IPS-18a (cell line): Measurements from ENCODE around the gene TLR9.

ENCODE experiments used
- H3K27ac ChIP-seq: one replicate; pipeline ENCODE4 v1.5.1; 2013; ENCODE audit warnings: low read length
- H3K27me3 ChIP-seq: one replicate; pipeline ENCODE4 v1.6.1; 2013; ENCODE audit warnings: mild to moderate bottlenecking, low read length; ENCODE audit not compliant: control insufficient read depth, insufficient read depth
- H3K36me3 ChIP-seq: one replicate; pipeline ENCODE4 v1.6.1; 2013; ENCODE audit warnings: low read depth, low read length; ENCODE audit not compliant: control insufficient read depth
- H3K4me1 ChIP-seq: one replicate; pipeline ENCODE4 v1.6.1; 2013; ENCODE audit warnings: low read depth, low read length; ENCODE audit not compliant: control insufficient read depth
- H3K4me3 ChIP-seq: one replicate; pipeline ENCODE4 v1.5.1; 2013; ENCODE audit warnings: low read length
- H3K9ac ChIP-seq: one replicate; pipeline ENCODE4 v1.6.1; 2013; ENCODE audit warnings: mild to moderate bottlenecking, low read length, moderate library complexity
- H3K9me3 ChIP-seq: one replicate; pipeline ENCODE4 v1.6.1; 2013; ENCODE audit warnings: low read depth, low read length; ENCODE audit not compliant: control insufficient read depth

Gene TLR9

GRCh38 chr3:52195291-52195597, 30.2 kb downstream of the TLR9 start:
- no peaks in the 10 kb centered on the region for H3K27me3 ChIP-seq
- peaks cover 6% of the 10 kb centered on the region for H3K4me1 ChIP-seq
- H3K9me3 ChIP-seq = no peaks in the 10 kb centered on the region
- H3K4me3 ChIP-seq = no peak overlapping the region
- peaks cover 2% of the 10 kb centered on the region for H3K36me3 ChIP-seq
- H3K27ac ChIP-seq = no peak overlapping the region
- H3K9ac ChIP-seq = no peak overlapping the region

DNA sequence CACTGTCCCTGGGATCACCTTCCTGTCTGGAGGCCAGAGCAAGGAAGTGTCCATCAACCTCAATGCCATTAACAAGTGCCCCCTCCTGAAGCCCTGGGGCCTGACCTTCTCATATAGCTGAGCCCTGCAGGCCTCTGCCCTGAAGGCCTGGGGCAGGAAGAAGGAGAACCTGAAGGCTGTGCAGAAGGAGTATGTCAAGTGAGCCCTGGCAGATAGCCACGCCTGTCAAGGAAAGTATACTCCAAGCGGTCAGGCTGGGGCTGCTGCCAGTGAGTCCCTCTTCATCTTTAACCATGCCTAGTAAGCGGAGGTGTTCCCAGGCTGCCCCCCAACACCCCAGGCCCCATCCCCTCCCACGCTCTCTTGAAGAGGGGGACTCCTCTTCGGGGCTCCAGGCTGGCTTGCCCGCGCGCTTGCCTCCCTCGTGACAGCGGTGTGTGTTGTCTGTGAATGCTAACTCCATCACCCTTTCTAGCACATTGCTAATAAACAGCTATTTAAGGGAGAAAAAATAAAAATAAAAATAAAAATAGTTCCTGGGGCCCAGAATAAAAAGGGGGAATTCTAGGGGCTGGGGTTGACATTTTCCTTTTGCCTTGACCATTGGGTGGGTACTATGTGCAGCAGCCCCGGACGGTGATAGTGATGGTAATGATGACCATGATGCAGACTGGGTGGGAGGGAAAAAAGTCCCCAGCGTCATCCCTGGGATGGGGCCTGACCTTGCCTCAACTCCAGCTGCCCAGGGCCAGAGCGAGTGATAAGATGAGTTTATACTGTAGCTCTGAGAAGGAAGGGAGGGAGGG, 30.8 kb downstream of the TLR9 start:
- no peaks in the 10 kb centered on the region for H3K9me3 ChIP-seq
- no peak overlapping the region for H3K4me3 ChIP-seq
- H3K9ac ChIP-seq = no peak overlapping the region
- no peaks in the 10 kb centered on the region for H3K36me3 ChIP-seq
- no peaks in the 10 kb centered on the region for H3K27me3 ChIP-seq
- H3K4me1 ChIP-seq = peaks cover 6% of the 10 kb centered on the region
- no peak overlapping the region for H3K27ac ChIP-seq

DNA sequence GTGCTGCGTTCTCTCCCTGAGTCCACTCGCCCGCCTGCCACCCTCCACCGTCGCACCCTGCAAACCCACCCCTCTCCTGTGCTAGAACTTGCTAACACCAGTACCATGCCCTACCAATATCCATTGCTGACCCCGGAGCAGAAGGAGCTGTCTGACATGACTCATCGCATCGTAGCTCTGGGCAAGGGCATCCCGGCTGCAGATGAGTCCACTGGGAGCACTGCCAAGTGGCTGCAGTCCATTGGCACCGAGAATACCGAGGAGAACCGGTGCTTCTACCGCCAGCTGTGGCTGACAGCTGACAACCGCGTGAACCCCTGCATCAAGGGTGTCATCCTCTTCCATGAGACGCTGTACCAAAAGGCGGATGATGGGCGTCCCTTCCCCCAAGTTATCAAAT, 32.4 kb downstream of the TLR9 start:
- H3K9ac ChIP-seq = no peak overlapping the region
- H3K27ac ChIP-seq = no peak overlapping the region
- no peaks in the 10 kb centered on the region for H3K36me3 ChIP-seq
- H3K4me3 ChIP-seq = no peak overlapping the region
- H3K27me3 ChIP-seq = no peaks in the 10 kb centered on the region
- no peaks in the 10 kb centered on the region for H3K9me3 ChIP-seq
- H3K4me1 ChIP-seq = peaks cover 6% of the 10 kb centered on the region

DNA sequence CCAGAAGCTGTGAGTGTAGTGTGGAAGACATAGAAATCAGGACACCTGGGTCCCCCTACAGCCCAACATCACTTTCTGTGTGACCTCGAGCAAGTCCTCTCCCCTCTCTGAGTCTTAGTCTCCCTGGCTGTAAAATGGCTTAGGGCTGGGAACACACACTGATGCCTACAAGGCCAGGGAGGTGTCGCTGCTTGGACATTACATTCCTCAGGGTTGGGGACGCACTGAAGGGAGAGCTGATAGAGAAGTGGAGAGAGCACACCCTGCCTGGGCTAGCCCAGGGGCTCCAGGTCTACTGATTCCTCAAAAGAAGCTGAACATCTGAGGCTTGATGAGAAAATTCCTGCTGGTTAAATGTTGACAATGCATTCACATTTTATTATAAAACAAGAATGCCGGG, 33.8 kb downstream of the TLR9 start:
- no peak overlapping the region for H3K4me3 ChIP-seq
- no peaks in the 10 kb centered on the region for H3K4me1 ChIP-seq
- H3K9me3 ChIP-seq = no peaks in the 10 kb centered on the region
- no peaks in the 10 kb centered on the region for H3K36me3 ChIP-seq
- no peaks in the 10 kb centered on the region for H3K27me3 ChIP-seq
- H3K27ac ChIP-seq = no peak overlapping the region
- H3K9ac ChIP-seq = no peak overlapping the region

DNA sequence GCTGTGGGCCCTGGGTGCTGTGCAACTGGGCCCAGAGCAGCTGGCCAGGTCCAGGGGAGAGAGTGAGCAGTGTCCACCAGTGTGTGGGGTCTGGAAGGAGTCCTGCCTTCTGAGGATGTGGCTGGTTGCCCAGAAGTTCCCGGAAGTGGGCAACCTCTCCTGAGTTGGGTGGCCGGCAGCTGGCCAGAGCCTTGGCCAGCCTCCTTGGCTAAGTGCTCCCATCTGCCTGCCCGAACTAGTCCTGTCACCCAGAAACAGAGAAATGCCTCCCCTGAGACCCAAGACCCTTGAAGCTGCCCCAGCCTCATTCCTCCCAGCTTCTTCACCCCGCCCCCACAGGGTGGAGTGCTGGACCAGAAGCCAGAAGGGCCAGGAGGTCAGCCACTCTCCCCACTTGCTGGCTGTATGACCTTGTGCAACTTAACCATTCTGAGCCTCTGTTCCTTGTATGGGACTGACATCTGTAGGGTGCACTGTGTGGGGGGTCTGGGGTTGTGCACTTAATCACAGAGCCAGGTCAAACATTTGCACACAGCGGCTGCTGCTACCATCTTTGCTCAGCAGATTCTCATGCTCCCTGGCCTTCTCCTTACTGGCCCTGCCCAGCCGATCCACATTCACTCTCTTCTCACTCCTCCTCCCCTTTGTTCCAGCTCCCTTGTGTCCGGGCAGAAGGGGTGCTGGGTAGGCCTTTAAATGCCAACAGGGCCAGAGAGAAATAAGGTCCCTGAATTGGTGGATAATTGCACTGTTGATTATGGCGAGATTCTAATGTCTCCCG, 35.0 kb downstream of the TLR9 start:
- H3K27ac ChIP-seq = no peak overlapping the region
- H3K4me3 ChIP-seq = no peak overlapping the region
- no peak overlapping the region for H3K9ac ChIP-seq
- H3K4me1 ChIP-seq = no peaks in the 10 kb centered on the region
- no peaks in the 10 kb centered on the region for H3K36me3 ChIP-seq
- H3K9me3 ChIP-seq = no peaks in the 10 kb centered on the region
- no peaks in the 10 kb centered on the region for H3K27me3 ChIP-seq

- no peak overlapping the region for H3K4me3 ChIP-seq
- H3K27me3 ChIP-seq = no peaks in the 10 kb centered on the region
- H3K36me3 ChIP-seq = no peaks in the 10 kb centered on the region
- H3K9me3 ChIP-seq = no peaks in the 10 kb centered on the region
- H3K9ac ChIP-seq = no peak overlapping the region
- no peaks in the 10 kb centered on the region for H3K4me1 ChIP-seq
- no peak overlapping the region for H3K27ac ChIP-seq
Measured at GRCh38 chr3:52188556-52188955, 36.9 kb downstream of the TLR9 start.

DNA sequence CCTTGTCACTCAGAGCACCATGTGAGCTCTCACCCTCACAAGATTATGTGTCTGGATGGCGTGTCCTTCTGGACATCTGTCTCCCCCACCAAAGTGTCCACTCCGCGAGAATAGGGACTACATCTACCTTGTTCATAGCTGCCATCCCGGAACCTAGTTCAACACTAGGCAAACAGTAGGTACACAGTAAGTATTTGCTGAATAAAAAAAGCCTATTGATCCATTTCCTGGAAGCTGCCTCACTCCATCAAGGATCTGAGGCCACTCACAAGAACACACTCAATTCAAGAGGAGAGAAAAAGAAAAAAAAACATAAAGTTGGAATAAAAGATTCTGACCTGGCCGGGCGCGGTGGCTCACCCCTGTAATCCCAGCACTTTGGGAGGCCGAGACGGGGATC, 38.7 kb downstream of the TLR9 start:
- Histone ChIP-seq H3K4me1 (no peaks in the 10 kb centered on the region), H3K9me3 (no peaks in the 10 kb centered on the region), H3K4me3 (no peak overlapping the region), H3K27ac (no peak overlapping the region), H3K36me3 (no peaks in the 10 kb centered on the region), H3K9ac (no peak overlapping the region), H3K27me3 (no peaks in the 10 kb centered on the region)

DNA sequence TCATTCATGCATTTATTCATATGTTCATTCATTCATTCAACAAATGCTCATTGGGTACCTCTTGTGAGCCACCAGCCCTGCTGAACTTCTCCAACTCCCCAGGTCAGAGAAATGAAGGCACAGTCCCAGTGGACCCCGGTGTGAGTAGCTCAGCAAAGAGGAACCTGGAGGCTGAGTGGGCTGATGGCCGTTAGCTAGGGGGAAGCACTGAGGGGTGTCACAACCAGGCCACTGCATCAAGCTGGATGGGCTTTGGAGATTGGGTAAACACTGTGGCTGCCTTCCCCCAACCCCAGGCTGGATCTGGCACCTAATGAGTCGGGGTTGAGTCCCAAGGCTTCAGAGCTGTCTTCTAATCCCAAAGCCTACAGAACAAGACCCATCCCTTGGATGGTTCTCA, 39.6 kb downstream of the TLR9 start:
- Histone ChIP-seq H3K9ac (no peak overlapping the region), H3K36me3 (no peaks in the 10 kb centered on the region), H3K4me1 (no peaks in the 10 kb centered on the region), H3K27me3 (no peaks in the 10 kb centered on the region), H3K27ac (no peak overlapping the region), H3K4me3 (no peak overlapping the region), H3K9me3 (no peaks in the 10 kb centered on the region)

GRCh38 chr3:52185311-52185710, 40.1 kb downstream of the TLR9 start:
- Histone ChIP-seq H3K4me3 (no peak overlapping the region), H3K27me3 (no peaks in the 10 kb centered on the region), H3K36me3 (no peaks in the 10 kb centered on the region), H3K4me1 (no peaks in the 10 kb centered on the region), H3K9me3 (no peaks in the 10 kb centered on the region), H3K9ac (no peak overlapping the region), H3K27ac (no peak overlapping the region)

- no peaks in the 10 kb centered on the region for H3K27me3 ChIP-seq
- H3K4me3 ChIP-seq = no peak overlapping the region
- no peak overlapping the region for H3K27ac ChIP-seq
- no peaks in the 10 kb centered on the region for H3K36me3 ChIP-seq
- no peaks in the 10 kb centered on the region for H3K4me1 ChIP-seq
- no peak overlapping the region for H3K9ac ChIP-seq
- no peaks in the 10 kb centered on the region for H3K9me3 ChIP-seq
Measured at GRCh38 chr3:52184690-52185089, 40.8 kb downstream of the TLR9 start.

- Histone ChIP-seq H3K4me3 (no peak overlapping the region), H3K27ac (no peak overlapping the region), H3K9me3 (no peaks in the 10 kb centered on the region), H3K27me3 (no peaks in the 10 kb centered on the region), H3K4me1 (no peaks in the 10 kb centered on the region), H3K9ac (no peak overlapping the region), H3K36me3 (no peaks in the 10 kb centered on the region)
Measured at GRCh38 chr3:52183786-52184445, 41.5 kb downstream of the TLR9 start.
